HG02938 (cell line): ENCODE results near the gene CELF2.
A peak's percentile ranks its signal among the peaks of the same experiment; 100 is the strongest.

Source experiments
- ATAC-seq: cut with Tn5 transposase; IDR thresholded peaks from one replicate; pipeline ENCODE4 v1.9.1; 2021; ENCODE audit warnings: mild to moderate bottlenecking, moderate library complexity; ENCODE audit not compliant: unreplicated experiment

Gene CELF2

GRCh38 chr10:11003679-11004078 lies 14.0 kb upstream of the CELF2 start:
- ATAC-seq = no peak

- ATAC-seq = no peak
These were observed 13.3 kb upstream of the CELF2 start for GRCh38 chr10:11004144-11005077.

GRCh38 chr10:11005725-11006427 lies 11.8 kb upstream of the CELF2 start:
- ATAC-seq = no peak

- no peak for ATAC-seq
These were observed 11.2 kb upstream of the CELF2 start for GRCh38 chr10:11006428-11006825.

- ATAC-seq = no peak
These were observed 10.1 kb upstream of the CELF2 start for GRCh38 chr10:11007476-11008020.

- ATAC-seq = no peak
These were observed 8.0 kb upstream of the CELF2 start for GRCh38 chr10:11009471-11010308.

- ATAC-seq = no peak
These were observed 7.1 kb upstream of the CELF2 start for GRCh38 chr10:11010582-11010981.

GRCh38 chr10:11011436-11011835 lies 6.2 kb upstream of the CELF2 start:
- no peak for ATAC-seq

GRCh38 chr10:11011984-11012383 lies 5.7 kb upstream of the CELF2 start:
- ATAC-seq = no peak

- no peak for ATAC-seq
These were observed 5.0 kb upstream of the CELF2 start for GRCh38 chr10:11012421-11013295.

- ATAC-seq = no peak
These were observed 3.8 kb upstream of the CELF2 start for GRCh38 chr10:11013836-11014235.

- ATAC-seq = no peak
These were observed 2.8 kb upstream of the CELF2 start for GRCh38 chr10:11014671-11015445.

GRCh38 chr10:11015446-11015934 lies 2.2 kb upstream of the CELF2 start:
- no peak for ATAC-seq

GRCh38 chr10:11017000-11017569 lies 587 bp upstream of the CELF2 start:
- no peak for ATAC-seq

GRCh38 chr10:11018432-11018841 lies 765 bp downstream of the CELF2 start:
- peak; percentile 2 for ATAC-seq

GRCh38 chr10:11018855-11019631 lies 1.4 kb downstream of the CELF2 start:
- no peak for ATAC-seq

- no peak for ATAC-seq
These were observed 2.3 kb downstream of the CELF2 start for GRCh38 chr10:11019724-11020547.
